ENCODE data around the gene KRTAP6-3.

DNA sequence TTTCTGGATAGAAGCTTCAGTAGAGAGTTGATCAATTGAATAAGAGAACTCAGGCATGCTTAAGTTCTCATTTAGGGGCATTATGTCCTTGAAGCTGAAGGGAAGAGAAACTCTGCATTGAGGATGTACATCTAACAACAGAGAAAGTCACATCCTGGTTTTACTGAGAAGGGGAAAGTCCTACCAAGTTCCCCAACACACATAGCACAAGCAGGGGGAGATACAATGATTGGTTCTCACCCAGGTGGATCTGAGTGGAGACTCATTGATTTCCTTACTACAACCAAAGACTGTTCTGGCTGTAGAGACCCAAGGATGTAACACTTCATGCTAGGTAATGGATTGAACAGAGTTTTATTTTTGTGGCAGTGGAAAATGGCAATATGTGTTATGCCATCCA, 23.0 kb downstream of the KRTAP6-3 start:
- TF ChIP-seq, protein P1, sequence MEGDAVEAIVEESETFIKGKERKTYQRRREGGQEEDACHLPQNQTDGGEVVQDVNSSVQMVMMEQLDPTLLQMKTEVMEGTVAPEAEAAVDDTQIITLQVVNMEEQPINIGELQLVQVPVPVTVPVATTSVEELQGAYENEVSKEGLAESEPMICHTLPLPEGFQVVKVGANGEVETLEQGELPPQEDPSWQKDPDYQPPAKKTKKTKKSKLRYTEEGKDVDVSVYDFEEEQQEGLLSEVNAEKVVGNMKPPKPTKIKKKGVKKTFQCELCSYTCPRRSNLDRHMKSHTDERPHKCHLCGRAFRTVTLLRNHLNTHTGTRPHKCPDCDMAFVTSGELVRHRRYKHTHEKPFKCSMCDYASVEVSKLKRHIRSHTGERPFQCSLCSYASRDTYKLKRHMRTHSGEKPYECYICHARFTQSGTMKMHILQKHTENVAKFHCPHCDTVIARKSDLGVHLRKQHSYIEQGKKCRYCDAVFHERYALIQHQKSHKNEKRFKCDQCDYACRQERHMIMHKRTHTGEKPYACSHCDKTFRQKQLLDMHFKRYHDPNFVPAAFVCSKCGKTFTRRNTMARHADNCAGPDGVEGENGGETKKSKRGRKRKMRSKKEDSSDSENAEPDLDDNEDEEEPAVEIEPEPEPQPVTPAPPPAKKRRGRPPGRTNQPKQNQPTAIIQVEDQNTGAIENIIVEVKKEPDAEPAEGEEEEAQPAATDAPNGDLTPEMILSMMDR (IDR thresholded peaks at IDR 0.05; ENCODE audit: insufficient read depth, low read depth, low read length) = no peak
- no peak for TF ChIP-seq EZH2 (IDR thresholded peaks at IDR 0.05; ENCODE audit: insufficient read depth, low read length)
